Pancreas (tissue), 10 donors: ENCODE results near the gene FCAMR. TPM values are rescaled to one million over a fixed set of nuclear protein-coding genes. Genes with fewer than 3 reads are reported as not detected.

ENCODE experiments used
- ATAC-seq, 4 donors: fragments of 200-7000 bp; cut with Tn5 transposase; one replicate each; pipeline versions ENCODE4 v1.8.0 to v1.9.1; 2020; ENCODE audit warnings: mild to moderate bottlenecking in 4 of 4, moderate library complexity in 4 of 4
- DNase-seq, 6 donors: peaks; one replicate each; pipeline ENCODE4 v3.0.0-alpha.2; 2020
- FAIRE-seq: peaks from 2 replicates; lab custom pipeline; 2012; peaks lifted over from hg19 to GRCh38; lab: Jason Lieb, UNC
- H3K27ac ChIP-seq, 4 donors: fragments of 200-600 bp; sonication (generic); 1 replicate in 3 of 4; 2 replicates in 1 of 4; pipeline versions ENCODE4 v1.5.0 to v1.8.0; 2020
- H3K27me3 ChIP-seq, 4 donors: fragments of 200-600 bp; one replicate each; pipeline ENCODE4 v1.8.0; 2021
- H3K36me3 ChIP-seq, 3 donors: fragments of 200-600 bp; sonication (generic) in 1 of 3; one replicate each; pipeline versions ENCODE4 v1.5.0 to v1.8.0; 2020 to 2021
- H3K4me1 ChIP-seq, 3 donors: fragments of 200-600 bp; one replicate each; pipeline ENCODE4 v1.8.0; 2021
- H3K4me3 ChIP-seq, 4 donors: fragments of 200-600 bp; sonication (generic) in 2 of 4; one replicate each; pipeline versions ENCODE4 v1.5.0 to v1.8.0; 2020 to 2021
- H3K9me3 ChIP-seq, 4 donors: fragments of 200-600 bp; one replicate each; pipeline ENCODE4 v1.8.0; 2021
- CTCF ChIP-seq, 4 donors: fragments of 200-600 bp; sonication (generic) in 3 of 4; IDR thresholded peaks; one replicate each; pipeline versions ENCODE4 v1.5.0 to v1.8.0; 2021; ENCODE audit warnings: antibody characterized with exemption in 4 of 4
- WGBS, 2 donors: extraction: QIAGEN DNeasy Blood & Tissue Kit; methylation state at CpG; one replicate each; pipeline ENCODE4 v1.1.7; 2013; 5-methylcytosine and 5-hydroxymethylcytosine counted together
- intact Hi-C, 3 donors: fragments of 100-400 bp; cut with DNase I; formaldehyde crosslinking; loops; one replicate each; pipeline versions ENCODE4 v1.11.1 to v1.14.2; 2022
- polyA plus RNA-seq, 2 donors: library from polyadenylated mRNA; stranded (reverse); fragments of 200-250 nt; gene quantifications; one replicate each; pipeline ENCODE4 v1.2.3, GENCODE V29; 2013
- total RNA-seq, 6 donors: library from RNA; stranded (reverse); fragmentation: NEBNext Ultra II Directional in 4 of 6; extraction: Animal tissue kit (Norgen Biotek cat#: 25700) in 4 of 6; gene quantifications; one replicate each; pipeline versions ENCODE4 v1.2.1 to v1.2.4, GENCODE V29; 2021 to 2023
- donor health status: healthy with polysubstance abuse.
- donor health status: DM: no; HTN: no; CAD: no; lungs with moderate emphysema.
- donor health status: DM: no; HTN: no; CAD: no.
- donor health status: control.
- donor health status: control.
- donor health status: Bipolar disorder and iron deficiency.
- donor health status: DM: yes; HTN: yes; CAD: no.
- donor health status: DM: no; HTN: no; CAD: no.
- donor health status: DM: no; HTN: no; CAD: no.
- donor health status: DM: yes; HTN: yes; CAD: no.

Gene FCAMR
- total and polyA plus RNA-seq, 8 donors, result not detected

GRCh38 chr1:207002724-207003146, 32.5 kb upstream of the FCAMR start:
- H3K9me3 ChIP-seq, result no peaks in the 10 kb centered on the region
- no peak for FAIRE-seq
- H3K4me3 ChIP-seq, result no peak overlapping the region
- H3K36me3 ChIP-seq, result no peaks in the 10 kb centered on the region
- TF ChIP-seq CTCF (IDR thresholded peaks at IDR 0.05), result no peak
- no peaks in the 10 kb centered on the region for H3K27me3 ChIP-seq
- DNase-seq, result peak in 4 of 6 donors; percentile 33 to 56 (median 46)
- peaks cover 0 to 21% (median 13%) of the 10 kb centered on the region in 3 donors for H3K4me1 ChIP-seq
- intact Hi-C loops, result no loop called here
- H3K27ac ChIP-seq, result peak overlapping the region in 3 of 4 donors; percentile 34 to 53 (median 48)
- ATAC-seq, result peak; percentile 35 to 81 (median 74)
- 17 to 22% methylated on average over 1 of the region's 1 CpG for WGBS, 2 donors

GRCh38 chr1:207001492-207002245, 31.4 kb upstream of the FCAMR start:
- Histone ChIP-seq H3K9me3 (no peaks in the 10 kb centered on the region), H3K27me3 (no peaks in the 10 kb centered on the region), H3K4me1 (peaks cover 0 to 21% (median 13%) of the 10 kb centered on the region in 3 donors), H3K27ac (no peak overlapping the region), H3K36me3 (no peaks in the 10 kb centered on the region), H3K4me3 (no peak overlapping the region)
- FAIRE-seq, result no peak
- intact Hi-C loops, result no loop called here
- no peak for ATAC-seq
- no peak for TF ChIP-seq CTCF (IDR thresholded peaks at IDR 0.05)
- WGBS, 2 donors, result 83 to 88% methylated on average over 5 of the region's 5 CpGs
- no peak for DNase-seq

GRCh38 chr1:207000651-207001291, 30.5 kb upstream of the FCAMR start:
- no peak for TF ChIP-seq CTCF (IDR thresholded peaks at IDR 0.05)
- FAIRE-seq (no peak), DNase-seq (no peak), ATAC-seq (no peak)
- intact Hi-C loops, result no loop called here
- Histone ChIP-seq H3K27ac (no peak overlapping the region), H3K4me3 (no peak overlapping the region), H3K27me3 (no peaks in the 10 kb centered on the region), H3K4me1 (peaks cover 0 to 21% (median 13%) of the 10 kb centered on the region in 3 donors), H3K36me3 (no peaks in the 10 kb centered on the region), H3K9me3 (no peaks in the 10 kb centered on the region)
- 73 to 75% methylated on average over 5 of the region's 5 CpGs for WGBS, 2 donors

GRCh38 chr1:206998816-206999215, 28.6 kb upstream of the FCAMR start:
- Histone ChIP-seq H3K4me1 (peaks cover 0 to 14% (median 4%) of the 10 kb centered on the region in 3 donors), H3K9me3 (no peaks in the 10 kb centered on the region), H3K36me3 (no peaks in the 10 kb centered on the region), H3K27ac (no peak overlapping the region), H3K27me3 (no peaks in the 10 kb centered on the region), H3K4me3 (no peak overlapping the region)
- ATAC-seq (no peak), FAIRE-seq (no peak), DNase-seq (no peak)
- intact Hi-C loops, result no loop called here
- WGBS, 2 donors, result 87 to 95% methylated on average over 2 of the region's 2 CpGs
- TF ChIP-seq CTCF (IDR thresholded peaks at IDR 0.05), result no peak
